H1 (cell line): Measurements from ENCODE around the gene BSPRY. TPM values are rescaled to one million over a fixed set of nuclear protein-coding genes. Genes with fewer than 3 reads are reported as not detected.
A peak's percentile ranks its signal among the peaks of the same experiment; 100 is the strongest.

Source experiments
- CTCF ChIA-PET: fragments of 300-600 bp; sonication (Branson Sonifier 250); formaldehyde crosslinking; loops from one replicate; lab custom pipeline; 2021; ENCODE audit not compliant: partially characterized antibody; lab: Charles Lee
- POLR2A ChIA-PET: fragments of 300-600 bp; sonication (Branson Sonifier 250); formaldehyde crosslinking; loops from one replicate; lab custom pipeline; 2021; ENCODE audit warnings: inconsistent platforms; ENCODE audit not compliant: partially characterized antibody; lab: Charles Lee
- DNase-seq, 2 experiments: peaks; one replicate each; pipeline versions ENCODE4 v3.0.0 to v3.0.0-alpha.2; 2010 to 2022; ENCODE audit warnings: low spot score in 2 of 2, low read depth in 1 of 2, mixed read lengths in 1 of 2
- FAIRE-seq: peaks from 2 replicates; lab custom pipeline; 2011; peaks lifted over from hg19 to GRCh38; lab: Jason Lieb, UNC
- H2AFZ ChIP-seq: 2 replicates; pipeline ENCODE4 v1.8.1; 2012; ENCODE audit warnings: low read length, inconsistent platforms
- H2AK5ac ChIP-seq: 2 replicates; pipeline ENCODE4 v1.6.1; 2013; ENCODE audit warnings: low read depth, low read length
- H2BK120ac ChIP-seq: replicated peaks from 2 replicates; pipeline ENCODE3; 2013; ENCODE audit warnings: low read depth, low read length, inconsistent platforms
- H2BK12ac ChIP-seq: 2 replicates; pipeline ENCODE4 v1.6.1; 2013; ENCODE audit warnings: low read depth, low read length
- H2BK15ac ChIP-seq: 2 replicates; pipeline ENCODE4 v1.6.1; 2013; ENCODE audit warnings: low read length
- H2BK20ac ChIP-seq: 2 replicates; pipeline ENCODE4 v1.6.1; 2013; ENCODE audit warnings: low read length
- H2BK5ac ChIP-seq: 2 replicates; pipeline ENCODE4 v1.6.1; 2013; ENCODE audit warnings: low read depth, low read length
- H3K14ac ChIP-seq: 2 replicates; pipeline ENCODE4 v1.6.1; 2013; ENCODE audit warnings: inconsistent platforms; ENCODE audit not compliant: insufficient read length
- H3K18ac ChIP-seq: 2 replicates; pipeline ENCODE4 v1.6.1; 2013; ENCODE audit warnings: low read length; ENCODE audit errors: extremely low read depth
- H3K23ac ChIP-seq: 2 replicates; pipeline ENCODE4 v1.6.1; 2013; ENCODE audit warnings: inconsistent platforms; ENCODE audit not compliant: insufficient read length
- H3K23me2 ChIP-seq: 2 replicates; pipeline ENCODE4 v1.6.1; 2013; ENCODE audit warnings: low read depth, low read length
- H3K27ac ChIP-seq: 2 replicates; pipeline ENCODE4 v1.6.1; 2011; ENCODE audit warnings: low read depth, low read length, inconsistent platforms
- H3K27me3 ChIP-seq, 4 experiments: replicated peaks in 1 of 4; 1 replicate in 1 of 4; 2 replicates in 3 of 4; pipeline versions ENCODE4 v1.6.1 to v1.8.1; 2011 to 2013; ENCODE audit warnings: low read length in 3 of 4, mild to moderate bottlenecking in 3 of 4, inconsistent platforms in 2 of 4, mixed read lengths in 2 of 4, moderate library complexity in 1 of 4; ENCODE audit not compliant: control insufficient read depth in 3 of 4, insufficient read depth in 3 of 4; ENCODE audit errors: extremely low read depth in 1 of 4
- H3K36me3 ChIP-seq, 4 experiments: 2 replicates each; pipeline versions ENCODE4 v1.6.1 to v1.8.1; 2011 to 2013; ENCODE audit warnings: mild to moderate bottlenecking in 4 of 4, low read length in 3 of 4, moderate library complexity in 2 of 4, control low read depth in 1 of 4, inconsistent platforms in 1 of 4; ENCODE audit not compliant: insufficient read depth in 4 of 4, control insufficient read depth in 2 of 4
- H3K4ac ChIP-seq: replicated peaks from 2 replicates; pipeline ENCODE3; 2013; ENCODE audit warnings: low read length, low read depth, mixed read lengths, inconsistent platforms; ENCODE audit not compliant: insufficient read length
- H3K4me1 ChIP-seq, 4 experiments: replicated peaks in 1 of 4; 1 replicate in 1 of 4; 2 replicates in 3 of 4; pipeline versions ENCODE4 v1.6.1 to v1.8.1; 2011 to 2013; ENCODE audit warnings: low read length in 3 of 4, inconsistent platforms in 2 of 4, mixed read lengths in 1 of 4; ENCODE audit not compliant: insufficient read depth in 4 of 4, control insufficient read depth in 3 of 4
- H3K4me2 ChIP-seq, 2 experiments: 2 replicates each; pipeline versions ENCODE4 v1.6.1 to v1.8.1; 2011 to 2013; ENCODE audit warnings: low read depth in 2 of 2, low read length in 2 of 2, control low read depth in 1 of 2, inconsistent platforms in 1 of 2, mild to moderate bottlenecking in 1 of 2; ENCODE audit not compliant: insufficient read depth in 1 of 2
- H3K4me3 ChIP-seq, 4 experiments: fragments of 200-600, 300-600 bp in 1 of 4; sonication (generic), shearing (Covaris generic), sonication (Bioruptor Twin) in 1 of 4; 2 replicates each; pipeline versions ENCODE4 v1.5.1 to v1.8.1; 2011 to 2016; ENCODE audit warnings: low read length in 4 of 4, low read depth in 3 of 4, control low read depth in 2 of 4, inconsistent platforms in 2 of 4, mild to moderate bottlenecking in 2 of 4, mixed read lengths in 1 of 4, moderate library complexity in 1 of 4; ENCODE audit not compliant: insufficient read depth in 2 of 4; ENCODE audit errors: extremely low read depth in 1 of 4
- H3K56ac ChIP-seq: replicated peaks from 2 replicates; pipeline ENCODE3; 2013; ENCODE audit warnings: low read depth, mild to moderate bottlenecking, mixed read lengths, low read length, inconsistent platforms; ENCODE audit not compliant: insufficient read length
- H3K79me1 ChIP-seq: 2 replicates; pipeline ENCODE4 v1.6.1; 2013; ENCODE audit warnings: low read depth, low read length, control low read depth
- H3K79me2 ChIP-seq, 2 experiments: 2 replicates each; pipeline versions ENCODE4 v1.6.1 to v1.8.1; 2012 to 2013; ENCODE audit warnings: low read length in 2 of 2, mild to moderate bottlenecking in 2 of 2, inconsistent platforms in 1 of 2; ENCODE audit not compliant: insufficient read depth in 2 of 2, control insufficient read depth in 1 of 2
- H3K9ac ChIP-seq, 4 experiments: replicated peaks in 1 of 4; 1 replicate in 1 of 4; 2 replicates in 3 of 4; pipeline versions ENCODE4 v1.6.1 to v1.8.1; 2011 to 2013; ENCODE audit warnings: low read depth in 3 of 4, low read length in 3 of 4, control low read depth in 2 of 4, mild to moderate bottlenecking in 2 of 4, moderate library complexity in 2 of 4, inconsistent platforms in 1 of 4; ENCODE audit errors: extremely low read depth in 1 of 4
- H3K9me3 ChIP-seq, 2 experiments: 2 replicates each; pipeline versions ENCODE4 v1.6.1 to v1.8.1; 2012 to 2013; ENCODE audit warnings: mild to moderate bottlenecking in 2 of 2, moderate library complexity in 2 of 2, control low read depth in 1 of 2, inconsistent platforms in 1 of 2, low read depth in 1 of 2, low read length in 1 of 2, mixed read lengths in 1 of 2; ENCODE audit not compliant: insufficient read depth in 2 of 2
- H4K20me1 ChIP-seq, 2 experiments: replicated peaks in 1 of 2; 2 replicates each; pipeline versions ENCODE3 to v1.8.1; 2011 to 2013; ENCODE audit warnings: inconsistent platforms in 2 of 2, low read length in 2 of 2, mild to moderate bottlenecking in 1 of 2; ENCODE audit not compliant: insufficient read depth in 2 of 2, control insufficient read depth in 1 of 2
- H4K5ac ChIP-seq: 2 replicates; pipeline ENCODE4 v1.6.1; 2013; ENCODE audit warnings: low read length, low read depth, mixed read lengths, inconsistent platforms; ENCODE audit not compliant: insufficient read length
- H4K8ac ChIP-seq: 2 replicates; pipeline ENCODE4 v1.8.0; 2013; ENCODE audit warnings: mild to moderate bottlenecking, moderate library complexity, low read length, inconsistent platforms; ENCODE audit not compliant: insufficient read depth; ENCODE audit errors: extremely low read depth
- H4K91ac ChIP-seq: replicated peaks from 2 replicates; pipeline ENCODE3; 2013; ENCODE audit warnings: low read length, mixed read lengths, inconsistent platforms; ENCODE audit not compliant: insufficient read length
- BRCA1 ChIP-seq: IDR thresholded peaks from 2 replicates; pipeline ENCODE4 v1.6.1; 2012; ENCODE audit warnings: low read depth, low read length, improper control_type of control experiment
- CTCF ChIP-seq, 3 experiments: IDR thresholded peaks; 1 replicate in 2 of 3; 2 replicates in 1 of 3; pipeline versions ENCODE4 v1.5.1 to v1.6.1; 2011; ENCODE audit warnings: low read length in 3 of 3, mild to moderate bottlenecking in 3 of 3, inconsistent platforms in 2 of 3, low read depth in 1 of 3, moderate library complexity in 1 of 3; ENCODE audit not compliant: insufficient read depth in 1 of 3; ENCODE audit errors: control extremely low read depth in 1 of 3
- EGR1 ChIP-seq: IDR thresholded peaks from 2 replicates; pipeline ENCODE4 v1.6.1; 2011; ENCODE audit warnings: low read depth, low read length, borderline replicate concordance
- EZH2 ChIP-seq: fragments of 200-600 bp; sonication (generic); IDR thresholded peaks from 2 replicates; pipeline ENCODE4 v1.7.1; 2012; ENCODE audit warnings: low read depth, mild to moderate bottlenecking, moderate library complexity, low read length, inconsistent platforms; ENCODE audit not compliant: severe bottlenecking
- GTF2F1 ChIP-seq: IDR thresholded peaks from 2 replicates; pipeline ENCODE4 v1.6.1; 2012; ENCODE audit warnings: low read depth, low read length, improper control_type of control experiment, borderline replicate concordance
- KDM5A ChIP-seq: fragments of 200-600 bp; IDR thresholded peaks from 2 replicates; pipeline ENCODE4 v1.7.1; 2012; ENCODE audit warnings: mild to moderate bottlenecking, low read length, inconsistent platforms, mixed read lengths
- MAX ChIP-seq: IDR thresholded peaks from 2 replicates; pipeline ENCODE4 v1.6.1; 2012; ENCODE audit warnings: inconsistent platforms
- TAF1 ChIP-seq: IDR thresholded peaks from 2 replicates; pipeline ENCODE4 v1.6.1; 2011; ENCODE audit warnings: mild to moderate bottlenecking, low read depth, low read length
- TAF7 ChIP-seq: optimal IDR thresholded peaks from 2 replicates; pipeline ENCODE3; 2011; ENCODE audit warnings: low read depth, mild to moderate bottlenecking, inconsistent platforms, low read length, moderate library complexity, borderline replicate concordance
- USF2 ChIP-seq: IDR thresholded peaks from 2 replicates; pipeline ENCODE4 v1.6.1; 2011; ENCODE audit warnings: low read length, improper control_type of control experiment
- WGBS, 2 experiments: shearing (Covaris generic) in 1 of 2; methylation state at CpG; one replicate each; pipeline versions ENCODE4 v1.1.6 to v1.1.7; 2013 to 2015; ENCODE audit warnings: low lambda C conversion rate in 2 of 2, mixed read lengths in 2 of 2, inconsistent platforms in 1 of 2, low coverage in 1 of 2, missing lambda C conversion rate in 1 of 2; ENCODE audit not compliant: insufficient replicate concordance in 2 of 2, insufficient coverage in 1 of 2, insufficient read length in 1 of 2; ENCODE audit errors: extremely low coverage in 1 of 2, missing lambda C conversion rate in 1 of 2; 5-methylcytosine and 5-hydroxymethylcytosine counted together
- polyA plus RNA-seq, 7 experiments: library from polyadenylated mRNA; depleted of rRNA in 3 of 7; stranded (reverse) in 5 of 7; unstranded in 2 of 7; fragments of >200 nt in 5 of 7; fragments of 200-250 nt in 2 of 7; gene quantifications; 1 replicate in 5 of 7; 2 replicates in 1 of 7; 4 replicates in 1 of 7; pipeline versions ENCODE4 v1.2.1 to v1.2.3, GENCODE V29; 2011 to 2013; ENCODE audit warnings: missing spikeins in 2 of 7, mixed read lengths in 2 of 7
- total RNA-seq: library from RNA; stranded (reverse); fragmentation: NEBNext Ultra II Directional; extraction: Animal tissue kit (Norgen Biotek cat#: 25700); gene quantifications from 2 replicates; pipeline ENCODE4 v1.2.1, GENCODE V29; 2021

BSPRY gene
- total and polyA plus RNA-seq, 2 of the 8 experiments (the other 6 are each of a cell fraction or from before 2014, with no cell fraction given): 5.5 to 10.9 TPM

GRCh38 chr9:113317777-113318176, 31.6 kb upstream of the BSPRY start:
- no peak overlapping the region for H3K18ac ChIP-seq
- no peak overlapping the region for H2AFZ ChIP-seq
- WGBS, 2 experiments: 88% methylated on average over 2 of the region's 2 CpGs; no CpG with 5 or more reads in 1 of the 2 experiments
- H3K23ac ChIP-seq: no peak overlapping the region
- H3K4me3 ChIP-seq: no peak overlapping the region
- H2BK5ac ChIP-seq: no peak overlapping the region
- no peak overlapping the region for H2BK20ac ChIP-seq
- no peaks in the 10 kb centered on the region for H3K79me2 ChIP-seq
- no peak overlapping the region for H2BK12ac ChIP-seq
- ChIA-PET CTCF (interaction anchor here (0.6 to 3.1 kb wide), 11 partner anchors 9 to 1420 kb away, joined by 3 to 19 read pairs (median 5); partner anchors contain the start of genes RNF183 and WDR31), POLR2A (no interaction called here)
- no peak overlapping the region for H2BK120ac ChIP-seq
- H2BK15ac ChIP-seq: no peak overlapping the region
- no peak overlapping the region for H3K14ac ChIP-seq
- FAIRE-seq (no peak), DNase-seq (no peak)
- no peaks in the 10 kb centered on the region for H4K20me1 ChIP-seq
- peaks cover 0 to 2% (median under 1%) of the 10 kb centered on the region in 4 experiments; a peak in 2 of 7 replicates for H3K27me3 ChIP-seq
- no peak overlapping the region for H3K4ac ChIP-seq
- H4K91ac ChIP-seq: no peak overlapping the region
- no peaks in the 10 kb centered on the region; the same call in 1 of the 2 replicates for H3K23me2 ChIP-seq
- no peak overlapping the region for H3K4me2 ChIP-seq
- no peak overlapping the region for H3K56ac ChIP-seq
- no peak overlapping the region for H3K9ac ChIP-seq
- no peak overlapping the region for H2AK5ac ChIP-seq
- no peaks in the 10 kb centered on the region for H3K79me1 ChIP-seq
- no peak overlapping the region for H4K5ac ChIP-seq
- H3K27ac ChIP-seq: no peak overlapping the region
- H3K9me3 ChIP-seq: no peaks in the 10 kb centered on the region
- no peak overlapping the region for H4K8ac ChIP-seq
- no peaks in the 10 kb centered on the region for H3K36me3 ChIP-seq
- H3K4me1 ChIP-seq: no peaks in the 10 kb centered on the region
- TF ChIP-seq GTF2F1 (no peak), EZH2 (no peak), KDM5A (no peak), EGR1 (no peak), TAF1 (no peak), TAF7 (no peak), MAX (no peak), BRCA1 (no peak), USF2 (no peak), CTCF (IDR thresholded peaks at IDR 0.05; ENCODE audit: control extremely low read depth in 1 of 3, insufficient read depth in 1 of 3, low read depth in 1 of 3, low read length in 3 of 3) (peak in 2 of 3 experiments; percentile 1 to 7; a peak in 2 of 4 replicates)
